Prostate gland (tissue), 2 donors: Measurements from ENCODE around the gene IL17RE. TPM values are rescaled to one million over a fixed set of nuclear protein-coding genes. Genes with fewer than 3 reads are reported as not detected.
"Not testable (repeated sequence)": the region's sequence is repeated elsewhere in the genome, so short reads cannot be mapped to it uniquely, and the experiment has no call there.

ENCODE experiments used
- DNase-seq: peaks from one replicate; pipeline ENCODE4 v3.0.0-alpha.2; 2019; ENCODE audit warnings: low spot score
- H3K27ac ChIP-seq, 2 donors: fragments of 200-600 bp; sonication (generic); 2 replicates each; pipeline ENCODE4 v1.5.1; 2017 to 2019
- H3K27me3 ChIP-seq: fragments of 200-600 bp; sonication (generic); replicated peaks from 2 replicates; pipeline ENCODE4 v1.5.1; 2019; ENCODE audit not compliant: insufficient read depth
- H3K36me3 ChIP-seq, 2 donors: fragments of 200-600 bp; sonication (generic); 1 replicate in 1 of 2; 2 replicates in 1 of 2; pipeline versions ENCODE4 v1.5.1 to v1.8.1; 2017 to 2019
- H3K4me1 ChIP-seq: fragments of 200-600 bp; sonication (generic); replicated peaks from 2 replicates; pipeline ENCODE4 v1.5.1; 2019
- H3K4me3 ChIP-seq, 2 donors: fragments of 200-600 bp; sonication (generic); 2 replicates each; pipeline ENCODE4 v1.5.1; 2017 to 2019
- H3K9me3 ChIP-seq: fragments of 200-600 bp; sonication (generic); 2 replicates; pipeline ENCODE4 v1.5.1; 2017
- CTCF ChIP-seq, 4 experiments: fragments of 200-600 bp in 2 of 4; fragments of 450-650 bp in 2 of 4; sonication (generic) in 2 of 4; IDR thresholded peaks; 1 replicate in 3 of 4; 2 replicates in 1 of 4; pipeline ENCODE4 v1.5.1; 2016 to 2019; ENCODE audit warnings: antibody characterized with exemption in 4 of 4, mild to moderate bottlenecking in 2 of 4, moderate library complexity in 2 of 4
- POLR2A ChIP-seq: fragments of 450-650 bp; IDR thresholded peaks from one replicate; pipeline ENCODE4 v1.6.1; 2016; ENCODE audit warnings: antibody characterized with exemption, mild to moderate bottlenecking
- POLR2AphosphoS5 ChIP-seq: sonication (generic); formaldehyde crosslinking; IDR thresholded peaks from one replicate; pipeline ENCODE4 v1.6.1; 2017; ENCODE audit warnings: antibody characterized with exemption
- WGBS: methylation state at CpG from one replicate; pipeline ENCODE4 v1.1.5; 2018; 5-methylcytosine and 5-hydroxymethylcytosine counted together
- intact Hi-C: fragments of 100-400 bp; cut with DNase I; formaldehyde crosslinking; loops from one replicate; pipeline ENCODE4 v1.14.2; 2022
- total RNA-seq, 2 donors: library from RNA; depleted of rRNA; stranded (reverse); fragments of >200 nt; gene quantifications; one replicate each; pipeline ENCODE4 v1.1.0, GENCODE V29; 2016

Gene IL17RE
- total RNA-seq, 2 donors from 2014 or later: 10.1 to 28.2 TPM

GRCh38 chr3:9864200-9864927, 38.3 kb upstream of the IL17RE start:
- peak; percentile 22 for DNase-seq
- no peaks in the 10 kb centered on the region for H3K9me3 ChIP-seq
- H3K4me3 ChIP-seq: no peak overlapping the region
- H3K27ac ChIP-seq: peak overlapping the region; percentile 59 to 74
- no peak for TF ChIP-seq POLR2AphosphoS5
- no peak for TF ChIP-seq CTCF (IDR thresholded peaks at IDR 0.05)
- no peak for TF ChIP-seq POLR2A
- 42% methylated on average over 16 of the region's 16 CpGs for WGBS
- H3K27me3 ChIP-seq: no peaks in the 10 kb centered on the region
- intact Hi-C loops: loop anchor here (1.0 kb wide), 1 partner anchor 20 kb away; no protein-coding TSS in a partner anchor
- H3K36me3 ChIP-seq: no peaks in the 10 kb centered on the region
- H3K4me1 ChIP-seq: no peaks in the 10 kb centered on the region

- H3K27me3 ChIP-seq, DNase-seq, H3K9me3 ChIP-seq, intact Hi-C loops, H3K4me1 ChIP-seq, H3K4me3 ChIP-seq, H3K36me3 ChIP-seq: not testable (repeated sequence)
- 85% methylated on average over 10 of the region's 10 CpGs for WGBS
- H3K27ac ChIP-seq: peak overlapping the region; percentile 59 to 74
These were observed 37.5 kb upstream of the IL17RE start for GRCh38 chr3:9865125-9865637.

GRCh38 chr3:9866639-9867038, 36.0 kb upstream of the IL17RE start:
- WGBS: 61% methylated on average over 8 of the region's 8 CpGs
- intact Hi-C loops: no loop called here
- Histone ChIP-seq H3K4me3 (no peak overlapping the region), H3K27ac (peak overlapping the region; percentile 59 to 60), H3K36me3 (no peaks in the 10 kb centered on the region), H3K27me3 (no peaks in the 10 kb centered on the region), H3K4me1 (no peaks in the 10 kb centered on the region), H3K9me3 (no peaks in the 10 kb centered on the region)
- DNase-seq: peak; percentile 29
- TF ChIP-seq POLR2A: no peak
- peak; percentile 34 for TF ChIP-seq POLR2AphosphoS5
- TF ChIP-seq CTCF (IDR thresholded peaks at IDR 0.05): no peak

GRCh38 chr3:9867106-9867505, 35.5 kb upstream of the IL17RE start:
- TF ChIP-seq POLR2AphosphoS5: no peak
- TF ChIP-seq CTCF (IDR thresholded peaks at IDR 0.05): no peak
- no peak for TF ChIP-seq POLR2A
- no peaks in the 10 kb centered on the region for H3K4me1 ChIP-seq
- WGBS: 96% methylated on average over 12 of the region's 12 CpGs
- H3K27me3 ChIP-seq: no peaks in the 10 kb centered on the region
- H3K9me3 ChIP-seq: no peaks in the 10 kb centered on the region
- DNase-seq: no peak
- intact Hi-C loops: no loop called here
- H3K4me3 ChIP-seq: no peak overlapping the region
- H3K27ac ChIP-seq: peak overlapping the region; percentile 27 to 60
- no peaks in the 10 kb centered on the region for H3K36me3 ChIP-seq

GRCh38 chr3:9869955-9870354, 32.7 kb upstream of the IL17RE start:
- no peak for TF ChIP-seq CTCF (IDR thresholded peaks at IDR 0.05)
- no peak for TF ChIP-seq POLR2AphosphoS5
- no peak for TF ChIP-seq POLR2A
- intact Hi-C loops: no loop called here
- no peak overlapping the region for H3K27ac ChIP-seq

More at GRCh38 chr3:9869955-9870354, 32.7 kb upstream of the IL17RE start:
- no peak for DNase-seq
- H3K27me3 ChIP-seq: no peaks in the 10 kb centered on the region
- no peaks in the 10 kb centered on the region for H3K9me3 ChIP-seq
- 53% methylated on average over 5 of the region's 5 CpGs for WGBS
- H3K4me1 ChIP-seq: no peaks in the 10 kb centered on the region
- H3K36me3 ChIP-seq: no peaks in the 10 kb centered on the region
- no peak overlapping the region for H3K4me3 ChIP-seq
